GM20000 (cell line): Measurements from ENCODE around the gene ZNFX1.
A peak's percentile ranks its signal among the peaks of the same experiment; 100 is the strongest.

Experiments used
- DNase-seq: peaks from one replicate; pipeline ENCODE4 v3.0.0; 2012; ENCODE audit warnings: low spot score
- CTCF ChIP-seq: IDR thresholded peaks from 2 replicates; pipeline ENCODE4 v1.5.1; 2012; ENCODE audit warnings: mild to moderate bottlenecking, control low read depth; ENCODE audit errors: extremely low read depth, missing control alignments

ZNFX1 gene

GRCh38 chr20:49276961-49277785 is 684 bp downstream of the ZNFX1 start:
- TF ChIP-seq CTCF, result no peak
- DNase-seq, result peak; percentile 41

- no peak for TF ChIP-seq CTCF
- peak; percentile 56 for DNase-seq
Observed at GRCh38 chr20:49276161-49276960, 1.5 kb downstream of the ZNFX1 start.

- no peak for TF ChIP-seq CTCF
- no peak for DNase-seq
Observed at GRCh38 chr20:49275636-49276035, 2.2 kb downstream of the ZNFX1 start.

- no peak for TF ChIP-seq CTCF
- DNase-seq, result no peak
Observed at GRCh38 chr20:49275216-49275615, 2.6 kb downstream of the ZNFX1 start.

GRCh38 chr20:49273696-49274277 is 4.1 kb downstream of the ZNFX1 start:
- no peak for TF ChIP-seq CTCF
- no peak for DNase-seq

GRCh38 chr20:49272654-49273053 is 5.2 kb downstream of the ZNFX1 start:
- peak; percentile 39 for DNase-seq
- TF ChIP-seq CTCF, result no peak

GRCh38 chr20:49270736-49271135 is 7.1 kb downstream of the ZNFX1 start:
- no peak for TF ChIP-seq CTCF
- no peak for DNase-seq
